ENCODE results near the gene PRKN. TPM values are rescaled to one million over a fixed set of nuclear protein-coding genes. Genes with fewer than 3 reads are reported as not detected.

Gene PRKN
- total RNA-seq, 1 donor from 2014 or later: 0.79 TPM

DNA sequence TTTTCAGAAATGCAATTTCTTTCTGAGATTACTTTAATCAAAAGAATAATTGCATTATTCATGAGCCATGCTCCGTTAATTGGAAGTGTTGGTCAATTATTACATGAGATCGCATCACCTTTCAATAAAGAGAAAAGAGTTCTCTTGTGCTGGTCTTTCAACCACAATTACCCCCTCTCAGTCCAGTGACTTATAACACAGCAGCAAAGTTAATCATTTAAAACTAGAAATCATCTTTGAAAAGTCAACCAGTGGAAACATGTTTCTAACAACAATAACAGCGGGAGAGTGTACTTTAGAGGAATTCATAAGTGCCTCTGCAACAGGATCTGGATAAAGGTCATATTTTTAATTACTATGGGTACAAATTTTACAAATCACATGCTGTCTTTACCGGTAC lies 1069.4 kb downstream of the PRKN start:
- FAIRE-seq (no peak), DNase-seq (ENCODE audit: low read depth) (no peak)
- no peak overlapping the region for H3K4me3 ChIP-seq (ENCODE audit: low read depth, low read length)
- H3K27me3 ChIP-seq (ENCODE audit: control insufficient read depth, insufficient read depth, low read length): no peaks in the 10 kb centered on the region
- TF ChIP-seq, protein P1, sequence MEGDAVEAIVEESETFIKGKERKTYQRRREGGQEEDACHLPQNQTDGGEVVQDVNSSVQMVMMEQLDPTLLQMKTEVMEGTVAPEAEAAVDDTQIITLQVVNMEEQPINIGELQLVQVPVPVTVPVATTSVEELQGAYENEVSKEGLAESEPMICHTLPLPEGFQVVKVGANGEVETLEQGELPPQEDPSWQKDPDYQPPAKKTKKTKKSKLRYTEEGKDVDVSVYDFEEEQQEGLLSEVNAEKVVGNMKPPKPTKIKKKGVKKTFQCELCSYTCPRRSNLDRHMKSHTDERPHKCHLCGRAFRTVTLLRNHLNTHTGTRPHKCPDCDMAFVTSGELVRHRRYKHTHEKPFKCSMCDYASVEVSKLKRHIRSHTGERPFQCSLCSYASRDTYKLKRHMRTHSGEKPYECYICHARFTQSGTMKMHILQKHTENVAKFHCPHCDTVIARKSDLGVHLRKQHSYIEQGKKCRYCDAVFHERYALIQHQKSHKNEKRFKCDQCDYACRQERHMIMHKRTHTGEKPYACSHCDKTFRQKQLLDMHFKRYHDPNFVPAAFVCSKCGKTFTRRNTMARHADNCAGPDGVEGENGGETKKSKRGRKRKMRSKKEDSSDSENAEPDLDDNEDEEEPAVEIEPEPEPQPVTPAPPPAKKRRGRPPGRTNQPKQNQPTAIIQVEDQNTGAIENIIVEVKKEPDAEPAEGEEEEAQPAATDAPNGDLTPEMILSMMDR (IDR thresholded peaks at IDR 0.05; ENCODE audit: insufficient read depth, low read length, severe bottlenecking): no peak
- H3K36me3 ChIP-seq (ENCODE audit: control insufficient read depth, insufficient read depth, low read length): no peaks in the 10 kb centered on the region

DNA sequence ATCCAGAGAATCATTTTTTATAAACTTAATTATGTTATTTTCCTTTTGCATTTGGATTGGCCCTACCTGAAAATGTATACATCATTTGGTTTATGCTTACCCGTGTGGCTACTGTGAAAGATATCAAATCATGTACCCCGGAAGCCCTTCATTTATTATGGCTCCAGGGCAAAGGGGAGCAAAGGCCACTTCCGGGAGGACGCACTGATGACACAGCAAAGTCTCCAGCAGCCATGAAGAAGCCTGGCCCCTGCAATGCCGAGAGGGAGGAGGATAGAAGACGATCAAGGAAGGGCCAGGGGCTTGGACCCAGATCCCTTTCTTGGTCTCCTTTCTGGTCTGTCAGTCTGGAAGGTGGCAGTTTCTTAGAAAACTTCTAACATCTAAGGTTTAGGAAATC lies 1073.4 kb downstream of the PRKN start:
- no peaks in the 10 kb centered on the region for H3K36me3 ChIP-seq (ENCODE audit: control insufficient read depth, insufficient read depth, low read length)
- DNase-seq (ENCODE audit: low read depth) (no peak), FAIRE-seq (no peak)
- no peaks in the 10 kb centered on the region for H3K27me3 ChIP-seq (ENCODE audit: control insufficient read depth, insufficient read depth, low read length)
- TF ChIP-seq, protein P1 (IDR thresholded peaks at IDR 0.05; ENCODE audit: insufficient read depth, low read length, severe bottlenecking): no peak
- no peak overlapping the region for H3K4me3 ChIP-seq (ENCODE audit: low read depth, low read length)

DNA sequence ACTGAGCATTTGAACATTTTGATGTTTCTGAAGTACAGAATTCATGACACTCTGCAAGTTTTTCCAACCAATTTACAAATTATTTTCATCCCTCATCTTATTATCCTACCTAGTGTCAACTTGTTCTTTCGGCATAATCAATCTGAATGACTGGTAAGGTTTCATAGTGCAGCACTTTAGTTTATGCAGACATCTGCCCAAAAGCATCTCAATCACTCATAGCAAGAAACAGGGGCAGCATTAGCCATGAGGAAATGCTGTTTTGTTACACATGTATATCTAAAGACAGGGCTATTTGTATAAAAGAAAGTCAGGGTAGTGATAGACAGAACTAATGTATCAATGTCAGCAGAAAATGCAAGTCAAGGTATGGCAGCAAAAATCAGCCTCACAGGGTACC lies 1075.6 kb downstream of the PRKN start:
- FAIRE-seq (no peak), DNase-seq (ENCODE audit: low read depth) (no peak)
- no peaks in the 10 kb centered on the region for H3K36me3 ChIP-seq (ENCODE audit: control insufficient read depth, insufficient read depth, low read length)
- no peak overlapping the region for H3K4me3 ChIP-seq (ENCODE audit: low read depth, low read length)
- no peaks in the 10 kb centered on the region for H3K27me3 ChIP-seq (ENCODE audit: control insufficient read depth, insufficient read depth, low read length)
- TF ChIP-seq, protein P1 (IDR thresholded peaks at IDR 0.05; ENCODE audit: insufficient read depth, low read length, severe bottlenecking): no peak

DNA sequence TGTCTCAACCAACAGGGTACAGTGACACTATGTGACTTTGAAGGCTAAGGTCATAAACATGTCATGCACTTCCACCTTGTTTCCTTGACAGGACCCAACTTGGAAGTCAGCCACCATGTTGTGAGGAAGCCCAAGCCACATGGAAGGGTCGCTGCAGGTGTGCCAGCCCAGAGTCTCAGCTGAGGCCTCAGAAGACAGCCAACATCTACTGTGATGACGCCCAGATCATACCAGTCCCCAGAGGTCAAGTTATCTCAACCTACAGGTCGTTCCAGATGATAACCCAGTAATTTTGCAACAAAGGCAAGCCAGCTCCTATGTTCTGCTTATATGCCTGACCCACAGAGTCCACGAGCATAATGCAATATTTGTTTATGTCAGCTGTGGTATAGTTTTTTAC lies 1077.7 kb downstream of the PRKN start:
- Histone ChIP-seq H3K4me3 (ENCODE audit: low read depth, low read length) (no peak overlapping the region), H3K27me3 (ENCODE audit: control insufficient read depth, insufficient read depth, low read length) (no peaks in the 10 kb centered on the region), H3K36me3 (ENCODE audit: control insufficient read depth, insufficient read depth, low read length) (no peaks in the 10 kb centered on the region)
- FAIRE-seq: no peak
- DNase-seq (ENCODE audit: low read depth): no peak
- TF ChIP-seq, protein P1 (IDR thresholded peaks at IDR 0.05; ENCODE audit: insufficient read depth, low read length, severe bottlenecking): no peak

DNA sequence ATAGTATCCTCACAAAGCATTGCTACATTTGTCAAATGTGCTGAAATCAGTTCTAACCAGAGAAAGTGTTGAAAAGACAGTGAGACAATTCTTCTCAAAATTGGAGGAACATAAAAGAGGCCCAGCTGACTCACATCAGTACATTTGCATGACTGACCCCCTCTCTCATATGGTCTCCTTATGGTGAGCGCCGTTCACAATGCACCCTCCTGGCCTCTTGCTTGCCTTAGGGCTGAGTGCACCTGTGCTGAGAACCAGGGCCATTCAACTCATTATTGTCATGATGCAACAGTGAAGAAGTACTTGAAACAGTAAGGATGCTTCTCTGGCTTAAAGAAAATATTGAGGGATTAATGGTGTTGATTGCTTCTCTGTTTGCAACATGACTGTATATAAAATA lies 1078.5 kb downstream of the PRKN start:
- TF ChIP-seq, protein P1 (IDR thresholded peaks at IDR 0.05; ENCODE audit: insufficient read depth, low read length, severe bottlenecking): no peak
- no peak for FAIRE-seq
- Histone ChIP-seq H3K27me3 (ENCODE audit: control insufficient read depth, insufficient read depth, low read length) (no peaks in the 10 kb centered on the region), H3K36me3 (ENCODE audit: control insufficient read depth, insufficient read depth, low read length) (no peaks in the 10 kb centered on the region), H3K4me3 (ENCODE audit: low read depth, low read length) (no peak overlapping the region)
- no peak for DNase-seq (ENCODE audit: low read depth)

DNA sequence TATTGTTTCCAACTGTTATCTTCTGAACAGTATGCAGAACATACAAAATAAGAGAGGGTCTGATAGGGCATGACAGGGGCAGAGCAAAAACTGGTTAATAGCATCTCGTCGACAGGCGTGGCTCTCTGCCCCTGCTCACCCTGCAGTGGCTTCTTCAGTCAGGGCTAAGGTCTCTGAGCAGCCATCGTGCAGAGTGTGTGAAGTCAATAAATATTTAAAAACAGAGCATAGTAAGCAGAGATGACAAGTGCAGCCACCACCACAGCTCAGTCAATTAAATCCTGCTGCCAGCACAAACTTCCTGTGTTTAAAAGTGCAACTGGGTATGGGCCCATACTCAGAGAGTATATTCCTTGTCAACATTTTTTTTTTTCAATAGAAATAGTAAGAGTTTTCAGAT lies 1080.3 kb downstream of the PRKN start:
- FAIRE-seq: no peak
- Histone ChIP-seq H3K27me3 (ENCODE audit: control insufficient read depth, insufficient read depth, low read length) (no peaks in the 10 kb centered on the region), H3K36me3 (ENCODE audit: control insufficient read depth, insufficient read depth, low read length) (no peaks in the 10 kb centered on the region), H3K4me3 (ENCODE audit: low read depth, low read length) (no peak overlapping the region)
- no peak for DNase-seq (ENCODE audit: low read depth)
- TF ChIP-seq, protein P1 (IDR thresholded peaks at IDR 0.05; ENCODE audit: insufficient read depth, low read length, severe bottlenecking): no peak

All from bronchial epithelial cell (primary cell).